GM19351 (cell line): ENCODE data around the gene HCST.
"Not testable (repeated sequence)": the region's sequence is repeated elsewhere in the genome, so short reads cannot be mapped to it uniquely, and the experiment has no call there.

Experiments
- ATAC-seq: cut with Tn5 transposase; IDR thresholded peaks from one replicate; pipeline ENCODE4 v1.9.1; 2021; ENCODE audit warnings: mild to moderate bottlenecking, moderate library complexity; ENCODE audit not compliant: unreplicated experiment

Gene HCST, protein sequence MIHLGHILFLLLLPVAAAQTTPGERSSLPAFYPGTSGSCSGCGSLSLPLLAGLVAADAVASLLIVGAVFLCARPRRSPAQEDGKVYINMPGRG

DNA sequence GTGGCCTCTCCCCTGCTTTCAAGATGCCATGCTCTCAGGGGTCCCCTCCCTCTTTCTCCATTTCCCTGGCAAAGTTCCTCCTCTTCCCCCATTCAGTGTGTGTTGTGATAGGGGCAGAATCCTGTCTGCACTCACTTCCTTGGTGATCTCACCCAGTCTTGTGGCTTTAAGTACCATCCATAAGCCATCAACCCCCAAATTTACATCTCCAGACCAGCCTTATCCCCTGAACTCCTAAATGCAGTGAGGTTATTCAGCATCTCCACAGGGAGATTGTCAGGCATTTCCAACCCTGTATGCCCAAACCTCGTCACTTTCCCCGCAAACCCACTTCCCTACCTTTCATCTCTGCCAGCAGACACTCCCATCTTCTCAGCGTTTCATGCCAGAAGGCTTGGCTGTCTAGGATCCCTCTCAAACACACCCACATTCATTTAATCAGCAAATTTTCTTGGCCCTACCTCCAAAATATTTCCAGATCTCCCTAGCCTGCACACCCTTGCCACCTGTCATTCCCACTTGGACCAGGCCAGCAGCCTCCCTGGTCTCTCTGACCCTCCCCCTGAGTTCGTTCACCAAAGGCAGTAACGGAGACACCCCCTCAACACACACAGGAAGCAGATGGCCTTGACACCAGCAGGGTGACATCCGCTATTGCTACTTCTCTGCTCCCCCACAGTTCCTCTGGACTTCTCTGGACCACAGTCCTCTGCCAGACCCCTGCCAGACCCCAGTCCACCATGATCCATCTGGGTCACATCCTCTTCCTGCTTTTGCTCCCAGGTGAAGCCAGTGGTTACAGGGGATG is at the start of gene HCST:
Gene HCST (plus strand): TSS at position 676 of the 808 bp plus-strand sequence. CDS start 65 bp downstream, at position 741.
- no peak for ATAC-seq

GRCh38 chr19:35853038-35853756 is 49.1 kb upstream of the HCST start:
- ATAC-seq = no peak

DNA sequence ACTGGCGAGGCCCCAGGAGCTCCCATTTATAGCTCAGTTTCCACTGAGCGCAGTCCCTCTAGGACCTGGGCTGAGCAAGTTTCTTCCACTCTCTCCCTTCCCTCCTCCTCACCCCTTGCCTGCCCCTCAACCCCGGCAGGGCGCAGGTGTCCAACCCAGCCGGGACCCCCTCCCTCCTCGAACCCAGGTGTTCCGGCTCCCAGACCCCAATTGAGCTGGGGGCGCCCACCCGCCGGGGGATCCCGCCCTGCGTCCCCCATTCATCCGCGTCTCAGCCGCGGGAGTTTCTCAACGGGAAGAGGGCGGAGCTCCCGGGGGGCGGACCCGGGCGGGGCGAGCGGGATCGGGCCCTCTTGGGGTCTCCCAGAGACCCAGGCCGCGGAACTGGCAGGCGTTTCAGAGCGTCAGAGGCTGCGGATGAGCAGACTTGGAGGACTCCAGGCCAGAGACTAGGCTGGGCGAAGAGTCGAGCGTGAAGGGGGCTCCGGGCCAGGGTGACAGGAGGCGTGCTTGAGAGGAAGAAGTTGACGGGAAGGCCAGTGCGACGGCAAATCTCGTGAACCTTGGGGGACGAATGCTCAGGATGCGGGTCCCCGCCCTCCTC is 45.7 kb upstream of the HCST start, which contains the start of gene KIRREL2:
Gene KIRREL2 (plus strand): TSS at position 366 of the 604 bp plus-strand sequence. CDS start 209 bp downstream, at position 575.
- no peak for ATAC-seq

- no peak for ATAC-seq
Measured at GRCh38 chr19:35858311-35858710, 44.0 kb upstream of the HCST start.

DNA sequence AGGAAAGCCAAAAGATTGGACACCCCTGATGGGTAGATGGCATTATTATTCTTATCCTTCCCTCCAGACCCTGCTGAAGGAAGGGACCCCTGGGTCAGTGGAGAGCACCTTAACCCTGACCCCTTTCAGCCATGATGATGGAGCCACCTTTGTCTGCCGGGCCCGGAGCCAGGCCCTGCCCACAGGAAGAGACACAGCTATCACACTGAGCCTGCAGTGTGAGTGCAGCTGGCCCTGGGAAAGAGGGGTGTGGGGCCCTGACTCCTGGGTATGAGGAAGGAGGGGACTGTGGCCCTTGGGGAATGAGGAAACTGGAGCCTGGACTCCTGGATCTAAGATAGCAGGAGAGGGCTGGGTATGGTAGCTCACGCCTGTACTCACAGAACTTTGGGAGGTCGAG is 42.9 kb upstream of the HCST start:
- no peak for ATAC-seq

DNA sequence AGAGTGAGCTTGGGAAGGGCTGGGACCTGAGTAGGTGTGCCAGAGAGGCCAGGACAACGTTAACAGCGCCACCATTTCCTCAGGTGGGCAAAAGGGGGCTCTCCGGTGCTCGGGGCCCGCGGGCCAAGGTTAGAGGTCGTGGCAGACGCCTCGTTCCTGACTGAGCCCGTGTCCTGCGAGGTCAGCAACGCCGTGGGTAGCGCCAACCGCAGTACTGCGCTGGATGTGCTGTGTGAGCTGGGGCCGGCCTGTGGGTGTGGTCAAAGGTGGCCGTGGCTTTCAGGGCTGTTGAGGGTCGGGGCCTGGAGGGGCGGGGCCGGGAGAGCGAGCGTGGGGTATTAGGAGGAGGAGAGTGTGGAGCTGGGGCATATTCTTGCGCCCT is 41.9 kb upstream of the HCST start:
- no peak for ATAC-seq

DNA sequence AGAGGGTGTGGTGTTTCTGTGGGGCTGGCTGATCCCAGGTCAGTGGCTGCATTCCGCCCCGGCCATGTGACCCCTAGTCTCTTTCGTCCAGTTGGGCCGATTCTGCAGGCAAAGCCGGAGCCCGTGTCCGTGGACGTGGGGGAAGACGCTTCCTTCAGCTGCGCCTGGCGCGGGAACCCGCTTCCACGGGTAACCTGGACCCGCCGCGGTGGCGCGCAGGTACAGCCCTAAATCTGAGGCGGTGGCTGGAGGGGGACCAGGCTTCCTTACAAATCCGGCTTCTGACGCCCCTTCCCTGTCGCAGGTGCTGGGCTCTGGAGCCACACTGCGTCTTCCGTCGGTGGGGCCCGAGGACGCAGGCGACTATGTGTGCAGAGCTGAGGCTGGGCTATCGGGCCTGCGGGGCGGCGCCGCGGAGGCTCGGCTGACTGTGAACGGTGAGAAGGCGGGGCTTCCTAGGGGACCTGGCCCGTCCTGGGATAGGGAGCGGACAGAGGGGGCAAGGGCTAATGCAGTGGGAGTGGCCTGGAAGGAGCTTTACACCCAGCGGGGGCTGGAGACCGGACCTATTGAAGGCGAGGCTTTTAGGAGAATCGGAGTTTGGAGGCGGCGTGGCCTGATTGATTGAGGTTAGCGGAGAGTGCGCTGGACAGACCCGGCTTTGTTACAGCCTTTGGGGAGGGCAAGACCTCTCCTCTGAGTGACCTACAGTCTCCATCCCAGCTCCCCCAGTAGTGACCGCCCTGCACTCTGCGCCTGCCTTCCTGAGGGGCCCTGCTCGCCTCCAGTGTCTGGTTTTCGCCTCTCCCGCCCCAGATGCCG is 41.3 kb upstream of the HCST start:
- ATAC-seq = no peak

DNA sequence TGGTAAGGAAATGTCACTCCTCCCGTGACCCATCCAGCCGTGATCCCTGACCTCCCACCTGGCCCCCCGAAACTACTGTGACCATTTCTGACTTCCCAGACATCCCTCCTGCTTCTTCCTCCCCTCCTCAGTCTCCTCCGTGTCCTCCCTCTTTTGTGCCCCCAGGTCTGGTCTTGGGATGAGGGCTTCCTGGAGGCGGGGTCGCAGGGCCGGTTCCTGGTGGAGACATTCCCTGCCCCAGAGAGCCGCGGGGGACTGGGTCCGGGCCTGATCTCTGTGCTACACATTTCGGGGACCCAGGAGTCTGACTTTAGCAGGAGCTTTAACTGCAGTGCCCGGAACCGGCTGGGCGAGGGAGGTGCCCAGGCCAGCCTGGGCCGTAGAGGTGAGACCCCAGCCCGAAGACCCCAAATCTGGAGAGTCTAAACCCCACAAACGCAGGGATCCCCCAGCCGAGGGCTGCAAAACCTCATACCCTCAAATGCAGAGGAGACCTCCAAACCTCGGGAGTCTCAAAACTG is 40.6 kb upstream of the HCST start:
- no peak for ATAC-seq

DNA sequence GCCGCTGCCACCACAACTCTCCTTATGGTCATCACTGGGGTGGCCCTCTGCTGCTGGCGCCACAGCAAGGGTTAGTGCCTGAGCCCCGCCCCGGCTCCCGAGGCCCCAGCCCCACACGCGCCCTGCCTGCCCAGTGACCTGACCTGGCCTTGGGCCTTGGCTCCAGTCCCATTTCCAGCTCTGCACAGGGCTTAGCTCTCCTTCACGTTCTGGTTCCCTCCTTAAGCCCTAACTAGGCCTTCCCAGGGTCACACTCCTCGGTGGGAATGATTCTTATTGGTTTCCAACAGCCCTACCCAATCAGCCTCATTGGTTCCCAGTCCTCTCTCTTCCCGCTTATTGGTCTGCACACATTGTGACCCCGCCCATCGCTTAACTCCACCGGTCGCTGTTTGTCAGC is 39.8 kb upstream of the HCST start:
- ATAC-seq = no peak

DNA sequence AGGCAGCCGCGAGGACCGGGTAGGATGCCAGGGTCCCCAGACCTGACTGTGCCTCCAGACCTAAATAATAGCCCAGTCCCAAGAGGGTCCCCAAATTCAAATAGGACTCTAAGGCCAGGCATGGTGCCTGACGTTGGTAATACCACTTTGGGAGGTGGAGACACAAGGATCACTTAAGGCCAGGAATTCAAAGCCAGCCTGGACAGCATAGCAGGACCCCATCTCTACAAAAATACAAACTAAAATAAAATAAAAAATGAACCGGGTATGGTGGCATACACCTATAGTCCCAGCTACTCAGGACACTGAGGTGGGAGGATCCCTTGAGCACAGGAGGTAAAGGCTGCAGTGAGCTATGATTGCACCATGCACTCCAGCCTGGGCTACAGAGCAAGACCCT is 39.3 kb upstream of the HCST start:
- no peak for ATAC-seq

DNA sequence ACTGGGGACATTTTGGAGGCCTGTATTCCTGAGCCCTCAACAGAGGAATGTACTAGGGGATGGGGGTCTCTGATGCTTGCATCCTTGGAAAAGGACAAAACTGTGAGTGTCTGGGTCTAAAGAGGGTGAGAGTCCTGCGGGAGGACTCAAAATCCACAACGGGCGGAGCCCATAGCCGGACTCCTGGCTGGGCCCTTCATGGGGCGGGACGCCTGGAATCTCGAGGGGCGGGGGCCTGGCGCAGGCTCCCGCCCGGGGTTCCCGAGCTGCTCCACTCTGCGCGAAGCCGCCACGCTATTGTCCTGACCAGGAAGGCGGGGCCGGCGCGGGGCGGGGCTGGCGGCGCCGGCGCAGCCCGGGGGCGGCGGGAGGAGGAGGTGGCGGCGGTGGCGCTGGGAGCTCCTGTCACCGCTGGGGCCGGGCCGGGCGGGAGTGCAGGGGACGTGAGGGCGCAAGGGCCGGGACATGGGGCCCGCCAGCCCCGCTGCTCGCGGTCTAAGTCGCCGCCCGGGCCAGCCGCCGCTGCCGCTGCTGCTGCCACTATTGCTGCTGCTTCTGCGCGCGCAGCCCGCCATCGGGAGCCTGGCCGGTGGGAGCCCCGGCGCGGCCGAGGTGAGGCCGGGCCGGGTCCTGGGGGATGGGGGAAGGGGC is 34.0 kb upstream of the HCST start, which contains the start of gene APLP1:
Gene APLP1 (plus strand): TSS at position 403 of the 651 bp plus-strand sequence. CDS start 63 bp downstream, at position 466.
- no peak for ATAC-seq

DNA sequence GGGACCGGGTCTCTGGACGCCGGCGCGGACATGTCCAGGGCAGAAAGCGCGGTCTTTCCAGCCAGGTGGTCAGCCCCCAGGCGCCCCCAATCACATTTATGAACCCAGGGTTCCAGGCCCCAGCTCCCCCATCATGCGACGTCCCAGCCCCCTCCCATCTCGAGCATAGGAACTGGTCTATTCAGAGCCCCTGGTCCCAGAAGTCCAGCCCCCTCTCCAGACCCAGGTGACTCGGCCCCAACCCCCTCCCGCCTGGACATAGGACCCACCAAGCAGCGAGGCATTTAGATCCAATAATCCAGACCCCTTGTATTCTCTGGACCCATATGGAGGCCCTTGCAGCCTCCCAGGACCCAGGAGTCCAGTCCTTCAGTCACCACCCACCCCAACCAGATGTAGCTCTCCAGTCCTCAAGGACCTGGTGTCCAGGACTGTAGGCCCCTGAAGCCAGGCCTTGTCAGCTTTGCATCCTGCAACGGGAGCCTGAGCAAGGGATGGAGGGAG is 33.5 kb upstream of the HCST start:
- ATAC-seq = no peak

GRCh38 chr19:35869327-35870123 is 32.8 kb upstream of the HCST start:
- ATAC-seq = peak; percentile 73

DNA sequence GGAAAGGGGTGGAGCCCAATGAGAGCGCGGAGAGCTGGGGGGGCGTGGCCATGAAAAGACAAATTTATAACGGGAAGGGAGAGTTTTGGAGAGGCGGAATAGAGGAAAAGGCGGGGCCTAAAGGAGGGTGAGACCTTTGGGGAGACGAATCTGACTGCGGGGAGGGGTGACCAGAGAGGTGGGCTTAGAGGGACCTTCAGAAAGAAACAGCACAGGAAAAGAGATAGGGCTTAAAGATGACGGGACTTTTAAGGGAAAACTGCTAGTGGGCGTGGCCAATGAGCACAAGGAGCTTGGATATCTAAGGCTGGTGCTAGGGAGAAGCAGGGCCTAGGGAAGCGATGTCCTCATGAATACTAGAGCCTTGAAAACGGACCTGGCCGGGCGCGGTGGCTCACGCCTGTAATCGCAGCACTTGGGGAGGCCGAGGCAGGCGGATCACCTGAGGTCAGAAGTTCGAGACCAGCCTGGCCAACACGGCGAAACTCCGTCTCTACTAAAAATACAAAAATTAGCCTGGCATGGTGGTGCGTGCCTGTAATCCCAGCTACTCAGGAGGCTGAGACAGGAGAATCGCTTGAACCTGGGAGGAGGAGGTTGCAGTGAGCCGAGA is 32.1 kb upstream of the HCST start:
- ATAC-seq = not testable (repeated sequence)

DNA sequence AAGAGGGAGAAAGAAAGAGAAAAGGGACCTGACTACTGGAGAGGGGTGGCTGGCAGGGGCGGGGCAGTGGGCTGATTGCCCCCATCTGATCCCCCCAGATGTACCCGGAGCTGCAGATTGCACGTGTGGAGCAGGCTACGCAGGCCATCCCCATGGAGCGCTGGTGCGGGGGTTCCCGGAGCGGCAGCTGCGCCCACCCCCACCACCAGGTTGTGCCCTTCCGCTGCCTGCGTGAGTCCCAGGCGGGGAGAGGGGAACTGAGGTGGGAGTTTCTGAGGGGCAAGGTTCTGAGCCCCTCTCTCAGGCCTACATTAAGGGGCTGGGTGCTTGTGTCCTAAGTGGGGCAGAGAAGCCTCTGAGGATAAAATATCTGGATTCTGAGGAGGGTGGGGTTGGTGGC is 31.5 kb upstream of the HCST start:
- ATAC-seq = no peak

GRCh38 chr19:35871611-35872010 is 30.7 kb upstream of the HCST start:
- ATAC-seq = no peak

- ATAC-seq = no peak
Measured at GRCh38 chr19:35872180-35872579, 30.1 kb upstream of the HCST start.

DNA sequence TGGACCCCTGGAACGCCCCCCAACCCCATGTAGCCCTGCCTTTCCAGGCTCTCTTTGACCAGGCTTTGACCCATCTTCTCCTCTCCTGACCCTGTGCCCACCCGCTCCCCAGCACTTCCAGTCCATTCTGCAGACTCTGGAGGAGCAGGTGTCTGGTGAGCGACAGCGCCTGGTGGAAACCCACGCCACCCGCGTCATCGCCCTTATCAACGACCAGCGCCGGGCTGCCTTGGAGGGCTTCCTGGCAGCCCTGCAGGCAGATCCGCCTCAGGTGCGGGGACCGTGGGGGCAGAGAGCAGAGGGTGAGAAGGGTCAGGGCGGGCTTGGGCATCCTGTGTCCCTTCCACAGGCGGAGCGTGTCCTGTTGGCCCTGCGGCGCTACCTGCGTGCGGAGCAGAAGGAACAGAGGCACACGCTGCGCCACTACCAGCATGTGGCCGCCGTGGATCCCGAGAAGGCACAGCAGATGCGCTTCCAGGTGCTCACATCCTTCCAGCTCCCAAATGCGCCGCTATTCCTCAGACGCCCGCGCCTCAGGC is 27.9 kb upstream of the HCST start:
- ATAC-seq = no peak
